ENCODE measurements around the gene THAP11. TPM values are rescaled to one million over a fixed set of nuclear protein-coding genes. Genes with fewer than 3 reads are reported as not detected.

Gene THAP11
- total and polyA plus RNA-seq, 2 of the 13 experiments (the other 11 are each of a cell fraction or from before 2014, with no cell fraction given): 44.2 to 53.4 TPM

- CTCF ChIA-PET (ENCODE audit: low intra/inter-chr PET ratio, low total read pairs): no interaction called here
- Histone ChIP-seq H3K4me1 (ENCODE audit: insufficient read depth, low read length) (peaks cover 45% of the 10 kb centered on the region), H3K4me3 (replicated peaks in 1 of 3; ENCODE audit: insufficient read depth in 1 of 3, low read depth in 2 of 3, low read length in 3 of 3) (peak overlapping the region; percentile 97 to 99 (median 97)), H3K9me3 (ENCODE audit: low read length) (no peaks in the 10 kb centered on the region), H4K20me1 (ENCODE audit: insufficient read depth, low read length) (peaks cover 36% of the 10 kb centered on the region), H3K4me2 (ENCODE audit: low read depth, low read length) (peak overlapping the region; percentile 85), H3K36me3 (replicated peaks in 1 of 2; ENCODE audit: control insufficient read depth in 1 of 2, insufficient read depth in 2 of 2, low read length in 2 of 2) (peaks cover 0 to 8% of the 10 kb centered on the region in 2 experiments; a peak in 3 of 5 replicates), H3K79me2 (ENCODE audit: insufficient read depth, low read length) (peaks cover 81% of the 10 kb centered on the region), H3K9ac (ENCODE audit: insufficient read depth, low read depth, low read length) (peak overlapping the region; percentile 99), H3K27me3 (ENCODE audit: control insufficient read depth in 1 of 2, insufficient read depth in 2 of 2, low read length in 2 of 2) (no peaks in the 10 kb centered on the region; a peak in 1 of 5 replicates), H3K27ac (ENCODE audit: extremely low read length, insufficient read depth, low read length) (peak overlapping the region; percentile 88), H2AFZ (ENCODE audit: low read length) (no peak overlapping the region)
- BruUV-seq (replicated peaks): no TSS peak
- ATAC-seq: no peak
- WGBS (ENCODE audit: low lambda C conversion rate): 83% methylated on average over 11 of the region's 11 CpGs
- intact Hi-C loops (cut with micrococcal nuclease; ENCODE audit: unreplicated experiment): no loop called here
- no peak for DNase-seq (ENCODE audit: low spot score)
- in situ Hi-C loops (cut with HindIII; ENCODE audit: extremely low pct_ligation_motif_present, low pct_unique_long_range_greater_than_20kb): no loop called here
- POLR2A ChIA-PET: interaction anchor here (1.2 to 6.2 kb wide), 2 partner anchors 10 to 14 kb away, joined by 4 to 47 read pairs; no protein-coding TSS in a partner anchor
- no peak for FAIRE-seq
- TF ChIP-seq CC2D1A (CRISPR knock-in tag; IDR thresholded peaks at IDR 0.05): no peak
- no peak for TF ChIP-seq CEBPG (CRISPR knock-in tag; IDR thresholded peaks at IDR 0.05)
- TF ChIP-seq NFE2 (CRISPR knock-in tag; IDR thresholded peaks at IDR 0.05): no peak
- TF ChIP-seq ARID2 (CRISPR knock-in tag; IDR thresholded peaks at IDR 0.05; ENCODE audit: borderline replicate concordance): no peak
- TF ChIP-seq ZNF607 (CRISPR knock-in tag; IDR thresholded peaks at IDR 0.05; ENCODE audit: borderline replicate concordance): no peak
- TF ChIP-seq ZNF598 (CRISPR knock-in tag; IDR thresholded peaks at IDR 0.05; ENCODE audit: borderline replicate concordance): no peak
- TF ChIP-seq ZNF329 (CRISPR knock-in tag; IDR thresholded peaks at IDR 0.05; ENCODE audit: low read depth): no peak
- TF ChIP-seq, protein P1, sequence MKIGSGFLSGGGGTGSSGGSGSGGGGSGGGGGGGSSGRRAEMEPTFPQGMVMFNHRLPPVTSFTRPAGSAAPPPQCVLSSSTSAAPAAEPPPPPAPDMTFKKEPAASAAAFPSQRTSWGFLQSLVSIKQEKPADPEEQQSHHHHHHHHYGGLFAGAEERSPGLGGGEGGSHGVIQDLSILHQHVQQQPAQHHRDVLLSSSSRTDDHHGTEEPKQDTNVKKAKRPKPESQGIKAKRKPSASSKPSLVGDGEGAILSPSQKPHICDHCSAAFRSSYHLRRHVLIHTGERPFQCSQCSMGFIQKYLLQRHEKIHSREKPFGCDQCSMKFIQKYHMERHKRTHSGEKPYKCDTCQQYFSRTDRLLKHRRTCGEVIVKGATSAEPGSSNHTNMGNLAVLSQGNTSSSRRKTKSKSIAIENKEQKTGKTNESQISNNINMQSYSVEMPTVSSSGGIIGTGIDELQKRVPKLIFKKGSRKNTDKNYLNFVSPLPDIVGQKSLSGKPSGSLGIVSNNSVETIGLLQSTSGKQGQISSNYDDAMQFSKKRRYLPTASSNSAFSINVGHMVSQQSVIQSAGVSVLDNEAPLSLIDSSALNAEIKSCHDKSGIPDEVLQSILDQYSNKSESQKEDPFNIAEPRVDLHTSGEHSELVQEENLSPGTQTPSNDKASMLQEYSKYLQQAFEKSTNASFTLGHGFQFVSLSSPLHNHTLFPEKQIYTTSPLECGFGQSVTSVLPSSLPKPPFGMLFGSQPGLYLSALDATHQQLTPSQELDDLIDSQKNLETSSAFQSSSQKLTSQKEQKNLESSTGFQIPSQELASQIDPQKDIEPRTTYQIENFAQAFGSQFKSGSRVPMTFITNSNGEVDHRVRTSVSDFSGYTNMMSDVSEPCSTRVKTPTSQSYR (CRISPR knock-in tag; IDR thresholded peaks at IDR 0.05; ENCODE audit: borderline replicate concordance): no peak
- TF ChIP-seq, protein P2, sequence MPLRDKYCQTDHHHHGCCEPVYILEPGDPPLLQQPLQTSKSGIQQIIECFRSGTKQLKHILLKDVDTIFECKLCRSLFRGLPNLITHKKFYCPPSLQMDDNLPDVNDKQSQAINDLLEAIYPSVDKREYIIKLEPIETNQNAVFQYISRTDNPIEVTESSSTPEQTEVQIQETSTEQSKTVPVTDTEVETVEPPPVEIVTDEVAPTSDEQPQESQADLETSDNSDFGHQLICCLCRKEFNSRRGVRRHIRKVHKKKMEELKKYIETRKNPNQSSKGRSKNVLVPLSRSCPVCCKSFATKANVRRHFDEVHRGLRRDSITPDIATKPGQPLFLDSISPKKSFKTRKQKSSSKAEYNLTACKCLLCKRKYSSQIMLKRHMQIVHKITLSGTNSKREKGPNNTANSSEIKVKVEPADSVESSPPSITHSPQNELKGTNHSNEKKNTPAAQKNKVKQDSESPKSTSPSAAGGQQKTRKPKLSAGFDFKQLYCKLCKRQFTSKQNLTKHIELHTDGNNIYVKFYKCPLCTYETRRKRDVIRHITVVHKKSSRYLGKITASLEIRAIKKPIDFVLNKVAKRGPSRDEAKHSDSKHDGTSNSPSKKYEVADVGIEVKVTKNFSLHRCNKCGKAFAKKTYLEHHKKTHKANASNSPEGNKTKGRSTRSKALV (CRISPR knock-in tag; IDR thresholded peaks at IDR 0.05): no peak
- TF ChIP-seq FLYWCH1 (CRISPR knock-in tag; IDR thresholded peaks at IDR 0.05): no peak
- TF ChIP-seq AKAP8 (CRISPR knock-in tag; IDR thresholded peaks at IDR 0.05): no peak
- peak; percentile 73; the same call in 1 of the 2 replicates for TF ChIP-seq ZBTB38 (CRISPR knock-in tag; IDR thresholded peaks at IDR 0.05)
- TF ChIP-seq NR2F1 (CRISPR knock-in tag; IDR thresholded peaks at IDR 0.05): 0 out of 4 replicates have a peak, but pooled peaks of 1 of the 2 experiments have one; percentile 10
- TF ChIP-seq NBN (conservative IDR thresholded peaks at IDR 0.05): no peak
- no peak for TF ChIP-seq POLR2AphosphoS5 (IDR thresholded peaks at IDR 0.05; ENCODE audit: low read depth, low read length)
- TF ChIP-seq HOXD1 (CRISPR knock-in tag; IDR thresholded peaks at IDR 0.05): no peak
- no peak for TF ChIP-seq NFYB (CRISPR knock-in tag; IDR thresholded peaks at IDR 0.05)
- no peak for TF ChIP-seq ZNF652 (CRISPR knock-in tag; IDR thresholded peaks at IDR 0.05; ENCODE audit: borderline replicate concordance, low read depth)
- TF ChIP-seq SRSF4 (IDR thresholded peaks at IDR 0.05; ENCODE audit: low read depth, low read length, poor library complexity, severe bottlenecking): no peak
- no peak for TF ChIP-seq YEATS2 (CRISPR knock-in tag; IDR thresholded peaks at IDR 0.05; ENCODE audit: borderline replicate concordance)
- no peak for TF ChIP-seq SMAD1 (CRISPR knock-in tag; IDR thresholded peaks at IDR 0.05; ENCODE audit: borderline replicate concordance, low read depth)
- TF ChIP-seq CBX1 (IDR thresholded peaks at IDR 0.05; ENCODE audit: low read depth): no peak
Observed at GRCh38 chr16:67848118-67848517, 6.0 kb downstream of the THAP11 start.

Data from HepG2 (cell line).